Cardiac septum (tissue), 1 donor: Measurements from ENCODE around the gene POU5F2. TPM values are rescaled to one million over a fixed set of nuclear protein-coding genes. Genes with fewer than 3 reads are reported as not detected.

Experiments
- DNase-seq: peaks from one replicate; pipeline ENCODE4 v3.0.0-alpha.2; 2020; ENCODE audit warnings: low spot score
- intact Hi-C: fragments of 100-400 bp; cut with DNase I; formaldehyde crosslinking; loops from one replicate; pipeline ENCODE4 v1.14.0; 2022
- total RNA-seq: library from RNA; stranded (reverse); fragmentation: NEBNext Ultra II Directional; extraction: Animal tissue kit (Norgen Biotek cat#: 25700); gene quantifications from one replicate; pipeline ENCODE4 v1.2.1, GENCODE V29; 2021
- donor health status: DM: no; HTN: no; CAD: no.

POU5F2 gene
- total RNA-seq, 1 donor from 2014 or later = 0.73 TPM

DNA sequence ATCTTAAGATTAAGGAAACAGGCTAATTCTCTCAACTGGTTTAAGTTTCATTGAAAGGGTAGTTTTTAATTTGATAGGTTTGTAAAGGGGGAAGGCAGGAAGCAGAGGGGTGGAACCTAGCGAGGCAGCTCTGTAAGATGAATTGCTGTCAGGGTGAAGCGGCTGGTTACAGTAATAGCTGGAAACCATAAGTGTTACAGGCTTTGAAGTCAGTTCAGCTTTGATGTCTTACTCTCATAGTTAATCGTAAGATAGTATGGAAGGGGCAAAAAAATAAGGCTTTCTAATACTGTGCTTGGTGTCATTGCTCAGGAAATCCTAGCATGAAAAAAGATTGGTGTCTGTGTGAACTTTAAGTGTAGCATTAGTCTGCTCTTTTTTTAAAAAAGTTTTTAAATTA is 20.3 kb downstream of the POU5F2 start:
- intact Hi-C loops = no loop called here
- no peak for DNase-seq

DNA sequence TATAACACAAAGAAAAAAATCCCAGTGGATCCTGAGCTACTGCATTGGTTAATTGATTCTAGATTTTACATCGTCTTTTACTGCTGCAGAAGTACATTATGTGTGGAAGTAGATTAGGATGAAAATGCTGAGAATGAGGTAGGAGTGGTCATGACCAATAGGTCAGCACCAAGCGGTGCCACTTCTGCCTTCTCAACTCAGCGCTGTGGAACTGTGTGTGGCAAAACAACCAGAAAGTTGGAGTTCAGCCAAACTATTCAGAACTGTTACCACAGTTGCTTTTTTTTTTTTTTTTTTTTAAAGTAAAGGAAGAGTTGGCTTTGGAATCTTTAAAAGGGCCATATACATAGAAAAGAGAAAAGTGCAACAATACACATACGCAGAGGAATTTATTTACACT is 24.2 kb downstream of the POU5F2 start:
- no peak for DNase-seq
- intact Hi-C loops = no loop called here

DNA sequence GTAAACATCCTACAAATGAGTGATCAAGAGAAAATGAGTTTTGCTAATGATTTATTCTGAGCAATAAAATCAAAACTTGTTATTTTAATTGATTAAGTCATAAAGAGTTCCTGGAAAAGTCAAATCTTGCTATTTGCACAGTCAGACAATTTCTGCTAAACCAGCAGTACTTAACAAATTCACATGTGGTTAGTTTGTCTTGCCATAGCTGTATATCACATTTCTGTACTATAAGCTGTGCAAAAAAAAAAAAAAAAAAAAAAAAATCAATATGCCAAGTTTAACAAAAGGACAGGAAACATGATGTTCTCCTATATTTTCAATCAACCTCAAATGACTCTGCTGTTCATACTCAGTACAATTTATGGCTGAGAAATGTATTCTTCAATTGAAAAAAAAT is 24.9 kb downstream of the POU5F2 start:
- intact Hi-C loops = no loop called here
- DNase-seq = no peak

DNA sequence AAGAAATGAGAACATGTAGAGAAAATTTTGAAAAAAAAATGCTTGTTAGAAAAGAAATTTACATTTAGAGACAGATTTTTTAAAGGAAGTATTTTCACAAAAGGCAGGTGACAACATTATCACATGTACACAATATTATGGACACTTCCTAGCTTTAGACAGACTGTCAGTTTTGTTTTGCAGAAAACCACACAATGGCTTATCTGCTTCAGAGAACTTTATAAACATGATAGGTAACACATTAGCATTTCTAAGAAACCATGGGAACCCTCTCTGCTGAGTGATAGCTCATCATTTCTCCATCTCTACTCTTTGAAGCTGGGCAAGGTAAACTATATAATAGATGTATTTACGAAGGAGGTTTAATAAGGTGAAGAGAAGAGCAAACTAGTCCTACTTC is 25.6 kb downstream of the POU5F2 start:
- intact Hi-C loops = no loop called here
- no peak for DNase-seq

DNA sequence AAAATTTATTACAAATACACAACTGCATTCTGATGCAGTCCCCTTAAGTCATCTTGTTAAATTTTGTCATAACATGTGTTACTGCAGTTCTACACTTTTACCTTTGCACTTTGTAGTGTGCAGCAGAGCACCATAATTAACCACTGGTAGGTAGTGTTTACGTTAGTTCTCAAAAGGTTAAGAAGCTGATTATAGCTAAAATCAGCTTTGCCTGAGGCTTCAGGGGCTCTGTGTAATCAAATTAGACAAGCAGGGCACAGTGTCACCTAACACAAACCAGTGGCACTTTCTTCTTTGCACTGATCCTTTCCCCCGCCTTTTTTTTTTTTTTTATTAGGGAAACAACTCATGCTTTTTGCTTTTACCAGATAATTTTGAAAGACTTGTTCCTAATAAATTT is 26.1 kb downstream of the POU5F2 start:
- DNase-seq = no peak
- intact Hi-C loops = no loop called here

DNA sequence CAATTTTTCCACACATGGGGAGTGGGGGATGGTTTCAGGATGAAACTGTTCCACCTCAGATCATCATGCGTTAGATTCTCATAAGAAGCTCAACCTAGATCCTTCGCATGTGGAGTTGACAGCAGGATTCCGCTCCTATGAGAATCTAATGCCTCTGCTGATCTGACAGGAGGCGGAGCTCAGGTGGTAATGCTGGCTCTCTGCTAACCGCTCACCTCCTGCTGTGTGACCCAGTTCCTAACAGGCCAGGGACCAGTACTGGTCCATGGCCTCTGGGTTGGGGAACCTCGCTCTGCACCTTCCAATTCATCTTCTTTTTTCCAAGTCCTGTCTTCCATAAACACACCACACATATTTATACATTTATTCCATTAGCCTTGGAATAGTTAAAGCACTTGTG is 33.0 kb downstream of the POU5F2 start:
- DNase-seq = no peak
- intact Hi-C loops = no loop called here

DNA sequence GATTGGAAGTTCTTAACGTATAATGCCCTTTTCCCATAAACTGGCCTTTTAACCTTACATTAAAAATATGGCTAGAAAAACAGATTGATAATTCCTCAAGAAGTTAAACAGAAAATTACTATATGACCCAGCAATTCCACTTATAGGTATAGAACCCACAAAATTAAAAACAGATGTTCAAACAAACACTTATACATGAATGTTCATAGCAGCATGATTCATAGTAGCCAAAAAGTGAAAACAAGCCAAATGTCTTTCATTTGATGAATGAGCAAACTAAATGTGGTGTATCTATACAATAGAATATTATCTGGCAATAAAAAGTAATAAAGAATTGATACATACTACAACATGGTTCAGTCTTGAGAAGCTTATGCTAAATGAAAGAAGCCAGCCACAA is 35.5 kb downstream of the POU5F2 start:
- intact Hi-C loops = no loop called here
- DNase-seq = no peak

DNA sequence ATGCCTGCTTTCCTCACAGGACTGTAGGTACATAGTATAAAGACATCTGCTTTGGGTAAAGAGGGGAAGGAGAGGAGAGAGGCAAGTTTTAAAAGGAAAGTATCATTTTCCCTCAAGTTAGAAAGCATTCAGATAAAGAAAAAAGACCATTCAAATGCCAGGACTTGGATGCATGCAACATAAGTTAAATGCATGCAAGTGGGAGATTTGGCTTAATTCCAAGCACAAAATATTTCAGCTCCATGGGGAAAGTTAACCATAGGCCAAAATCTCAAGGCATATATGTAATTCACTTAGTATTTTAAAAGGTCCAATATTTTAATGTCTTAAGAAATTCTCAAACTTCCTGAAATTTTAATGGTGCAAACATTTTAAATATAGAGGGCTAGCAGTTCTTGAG is 36.4 kb downstream of the POU5F2 start:
- intact Hi-C loops = no loop called here
- no peak for DNase-seq

DNA sequence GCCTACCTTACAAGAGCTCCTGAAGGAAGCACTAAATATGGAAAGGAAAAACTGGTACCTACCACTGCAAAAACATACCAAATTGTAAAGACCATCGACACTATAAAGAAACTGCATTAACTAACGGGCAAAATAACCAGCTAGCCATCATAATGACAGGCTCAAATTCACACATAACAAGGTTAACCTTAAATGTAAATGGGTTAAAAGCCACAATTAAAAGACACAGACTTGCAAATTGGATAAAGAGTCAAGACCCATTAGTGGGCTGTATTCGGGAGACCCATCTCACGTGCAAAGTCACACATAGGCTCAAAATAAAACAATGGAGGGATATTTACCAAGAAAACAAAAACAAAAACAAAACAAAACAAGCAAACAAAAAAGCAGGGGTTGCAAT is 49.4 kb downstream of the POU5F2 start:
- intact Hi-C loops = no loop called here
- no peak for DNase-seq

Other genes with a start within 250 kb of the POU5F2 start
- 0.89 TPM for gene NR2F1-AS1, start 160.4 kb downstream of the POU5F2 start, total RNA-seq
- gene NR2F1, start 158.4 kb downstream of the POU5F2 start, total RNA-seq = 0.73 TPM